Stimulated activated CD4-positive, alpha-beta T cell treated with anti-CD3 and anti-CD28 coated beads, Interleukin-4, amount 100 ng/mL, for 1 hour (primary cell): Measurements from ENCODE around the gene MEA1.
"Not testable (repeated sequence)": the region's sequence is repeated elsewhere in the genome, so short reads cannot be mapped to it uniquely, and the experiment has no call there.

Experiments used
- DNase-seq: peaks from one replicate; pipeline ENCODE4 v3.0.0-alpha.2; 2020

MEA1 gene

DNA sequence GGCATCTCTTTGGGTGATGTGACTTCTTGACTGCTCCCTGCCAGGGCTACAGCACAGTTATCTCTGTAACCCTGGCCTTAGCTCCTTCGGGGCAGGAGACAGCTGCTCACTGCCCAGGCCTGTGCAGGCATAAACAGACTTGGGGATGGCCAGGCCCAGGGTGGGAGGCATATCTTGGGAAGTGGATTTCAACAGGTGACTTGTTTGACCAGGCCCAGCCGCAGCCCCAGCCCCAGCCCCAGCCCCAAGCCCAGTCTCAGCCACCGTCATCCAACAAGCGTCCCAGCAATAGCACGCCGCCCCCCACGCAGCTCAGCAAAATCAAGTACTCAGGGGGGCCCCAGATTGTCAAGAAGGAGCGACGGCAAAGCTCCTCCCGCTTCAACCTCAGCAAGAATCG lies 7.5 kb downstream of the MEA1 start:
- no peak for DNase-seq

DNA sequence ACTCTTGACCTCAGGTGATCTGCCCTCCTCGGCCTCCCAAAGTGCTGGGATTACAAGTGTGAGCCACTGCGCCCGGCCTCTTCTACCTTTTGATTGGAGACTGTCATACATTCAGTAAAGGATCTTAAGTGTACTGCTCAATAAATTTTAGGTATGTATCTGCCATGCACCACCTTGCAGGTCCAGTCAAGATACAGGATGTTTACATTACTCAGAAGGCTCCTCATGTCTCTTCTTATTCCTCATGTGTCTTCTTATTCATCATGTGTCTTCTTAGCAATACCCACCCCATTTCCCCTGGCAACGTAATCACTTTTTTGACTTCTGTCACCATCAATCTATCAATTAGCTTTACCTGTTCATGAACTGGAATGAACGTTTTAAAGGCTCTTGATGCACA lies 7.9 kb downstream of the MEA1 start:
- no peak for DNase-seq

- no peak for DNase-seq
Measured at GRCh38 chr6:43001843-43002242, 11.9 kb downstream of the MEA1 start.

DNA sequence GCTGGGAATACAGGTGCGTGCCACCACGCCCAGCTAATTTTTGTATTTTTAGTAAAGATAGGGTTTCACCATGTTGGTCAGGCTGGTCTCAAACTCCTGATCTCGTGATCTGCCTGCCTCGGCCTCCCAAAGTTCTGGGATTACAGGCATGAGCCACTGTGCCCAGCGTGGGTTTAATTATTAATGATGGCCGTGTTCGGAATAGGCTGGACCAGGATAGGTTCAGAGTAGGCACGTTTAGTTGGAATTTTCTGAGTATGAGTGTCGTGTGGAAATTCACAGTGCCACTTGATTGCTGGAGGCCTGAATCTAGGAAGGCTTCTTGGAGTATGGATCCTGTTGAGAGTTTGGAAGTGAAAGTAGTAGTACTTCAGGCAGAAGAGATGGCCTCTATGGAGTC lies 15.5 kb downstream of the MEA1 start:
- not testable (repeated sequence) for DNase-seq

- no peak for DNase-seq
Measured at GRCh38 chr6:42996513-42996912, 17.2 kb downstream of the MEA1 start.

DNA sequence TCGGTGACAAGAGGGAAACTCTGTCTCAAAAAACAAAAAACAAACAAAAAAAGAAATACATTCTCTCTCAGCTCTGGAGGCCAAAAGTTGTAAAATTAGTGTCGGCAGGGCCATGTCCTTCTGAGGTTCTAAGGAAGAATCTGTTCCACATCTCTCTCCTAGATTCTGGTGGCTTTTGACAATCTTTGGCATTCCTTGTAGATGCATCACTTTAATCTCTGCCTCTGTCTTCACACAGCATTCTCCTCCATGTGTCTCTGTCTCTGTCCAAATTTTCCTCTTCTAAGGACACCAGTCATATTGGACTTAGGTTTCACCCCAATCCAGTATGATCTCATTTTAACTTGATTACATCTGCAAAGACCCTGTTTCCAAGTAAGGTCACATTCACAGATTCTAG lies 20.3 kb downstream of the MEA1 start:
- no peak for DNase-seq

GRCh38 chr6:42989923-42990322 lies 23.8 kb downstream of the MEA1 start:
- no peak for DNase-seq

DNA sequence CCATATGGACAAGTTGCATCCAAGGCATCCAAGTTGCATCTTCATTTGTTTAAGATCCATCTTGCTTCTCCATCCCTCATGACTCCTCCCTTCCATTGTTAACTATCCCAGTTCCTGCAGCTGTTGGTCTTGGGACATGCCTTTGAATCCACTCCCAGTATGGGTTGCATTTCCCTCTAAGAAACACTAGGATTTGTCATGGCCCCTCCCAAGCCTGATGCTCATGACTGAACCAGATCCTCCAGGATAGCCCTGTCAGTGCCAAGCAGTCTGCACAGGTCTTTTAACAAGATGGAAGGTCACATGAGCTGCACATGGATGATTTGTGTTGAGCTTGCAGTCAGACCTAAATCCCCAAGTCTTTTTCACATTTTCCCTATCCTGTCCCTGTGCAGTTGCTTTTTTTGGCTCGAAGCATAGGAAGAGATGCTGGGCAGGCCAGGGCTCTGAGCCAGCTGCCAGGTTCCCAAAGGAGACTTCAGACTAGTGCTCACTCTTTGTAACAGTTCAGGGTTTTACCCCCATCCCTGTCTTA lies 25.2 kb downstream of the MEA1 start:
- no peak for DNase-seq

GRCh38 chr6:42987533-42988451 lies 26.0 kb downstream of the MEA1 start:
- DNase-seq: no peak

- DNase-seq: peak; percentile 9
Measured at GRCh38 chr6:42984924-42985475, 28.7 kb downstream of the MEA1 start.

- peak; percentile 95 for DNase-seq
Measured at GRCh38 chr6:42984001-42984923, 29.5 kb downstream of the MEA1 start, which contains the start of gene PPP2R5D. TSS of gene PPP2R5D (plus strand) at chr6:42984570. CDS start at chr6:42984678, 108 bp downstream.

DNA sequence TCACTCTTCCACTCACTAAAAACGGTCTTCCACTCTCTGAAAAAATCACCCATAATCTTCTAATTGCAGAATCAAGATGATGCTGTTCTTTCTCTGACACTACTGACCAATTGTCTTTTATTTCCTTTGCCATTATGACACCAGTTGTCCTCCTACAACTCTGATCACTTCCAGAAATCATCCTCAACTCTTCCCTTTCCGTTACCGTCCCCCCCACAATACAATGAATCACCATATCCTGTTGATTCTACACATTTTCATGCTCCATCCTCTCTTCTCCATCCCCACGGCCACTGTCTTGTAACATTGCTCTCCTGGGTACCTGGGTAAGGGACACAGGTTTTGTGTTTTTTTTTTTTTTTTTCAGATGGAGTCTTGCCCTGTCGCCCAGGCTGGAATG lies 31.9 kb downstream of the MEA1 start:
- DNase-seq: no peak

- DNase-seq: no peak
Measured at GRCh38 chr6:42979523-42980177, 34.1 kb downstream of the MEA1 start.

DNA sequence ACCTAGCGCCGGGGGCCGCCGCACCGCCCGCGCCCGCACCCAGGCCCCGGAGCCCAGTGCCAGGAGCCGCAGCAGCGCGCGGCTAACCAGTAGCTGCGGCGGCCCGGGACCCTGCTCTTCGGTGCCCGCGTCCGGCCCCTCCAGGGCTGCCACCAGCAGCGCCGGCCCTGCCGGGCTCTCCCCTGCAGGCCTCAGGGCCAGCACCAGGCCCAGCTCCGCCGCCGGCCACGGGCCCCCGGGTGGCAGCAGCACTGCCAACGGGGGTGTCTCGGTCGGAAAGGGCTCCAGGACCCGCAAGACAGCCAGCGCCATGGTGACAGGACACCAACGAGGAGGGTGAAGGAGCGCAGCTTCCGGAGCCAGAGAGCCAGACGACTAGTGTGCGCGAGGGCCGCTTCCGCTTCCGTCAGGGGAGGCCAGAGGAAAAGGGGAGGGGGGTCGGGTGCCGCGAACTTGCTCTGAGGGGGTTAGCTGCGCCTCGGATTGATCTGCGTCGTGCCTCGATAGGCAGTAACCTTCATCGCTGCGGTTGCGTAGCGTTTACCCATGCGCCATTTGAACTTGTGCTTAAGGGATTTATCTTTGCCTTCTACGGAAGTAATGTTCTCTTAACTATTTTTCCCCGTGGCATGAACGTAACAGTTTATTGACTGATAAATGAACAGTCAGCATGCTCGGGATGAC lies 34.8 kb downstream of the MEA1 start, which contains the start of gene PEX6:
Gene PEX6, minus strand, starts transcription at position 343 of the 684 bp plus-strand sequence. Its CDS starts 31 bp downstream, at position 312.
- peak; percentile 91 for DNase-seq

GRCh38 chr6:42978487-42978838 lies 35.3 kb downstream of the MEA1 start:
- DNase-seq: peak; percentile 22

DNA sequence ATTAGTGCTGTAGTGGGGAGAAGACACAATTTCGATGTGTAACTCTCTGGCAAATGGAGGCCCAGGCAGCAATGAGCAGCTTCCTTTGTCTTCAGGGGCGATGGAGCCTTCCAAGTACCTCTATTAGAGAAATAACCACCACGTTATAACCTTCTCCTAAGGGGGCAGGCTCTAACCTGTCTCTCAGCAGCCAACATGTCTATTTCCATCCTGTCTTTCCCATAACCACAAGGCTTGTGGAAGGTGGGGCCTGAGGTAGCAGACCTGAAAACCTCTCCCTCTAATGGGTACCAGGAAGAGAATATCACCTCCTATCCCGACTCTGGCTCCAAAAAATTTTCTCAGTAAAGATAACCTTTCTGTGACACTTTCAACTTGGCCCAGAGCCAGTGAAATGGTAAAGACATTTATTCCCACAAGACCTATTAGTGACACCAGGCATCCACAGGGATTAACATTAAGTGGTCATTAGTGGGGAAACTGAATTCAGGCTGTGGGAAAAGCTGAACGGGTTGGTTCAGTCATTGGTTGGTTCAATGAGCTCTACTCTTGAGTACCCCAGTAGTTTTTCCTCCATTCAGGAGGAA lies 38.7 kb downstream of the MEA1 start:
- DNase-seq: no peak

GRCh38 chr6:42973926-42974325 lies 39.8 kb downstream of the MEA1 start:
- DNase-seq: no peak

DNA sequence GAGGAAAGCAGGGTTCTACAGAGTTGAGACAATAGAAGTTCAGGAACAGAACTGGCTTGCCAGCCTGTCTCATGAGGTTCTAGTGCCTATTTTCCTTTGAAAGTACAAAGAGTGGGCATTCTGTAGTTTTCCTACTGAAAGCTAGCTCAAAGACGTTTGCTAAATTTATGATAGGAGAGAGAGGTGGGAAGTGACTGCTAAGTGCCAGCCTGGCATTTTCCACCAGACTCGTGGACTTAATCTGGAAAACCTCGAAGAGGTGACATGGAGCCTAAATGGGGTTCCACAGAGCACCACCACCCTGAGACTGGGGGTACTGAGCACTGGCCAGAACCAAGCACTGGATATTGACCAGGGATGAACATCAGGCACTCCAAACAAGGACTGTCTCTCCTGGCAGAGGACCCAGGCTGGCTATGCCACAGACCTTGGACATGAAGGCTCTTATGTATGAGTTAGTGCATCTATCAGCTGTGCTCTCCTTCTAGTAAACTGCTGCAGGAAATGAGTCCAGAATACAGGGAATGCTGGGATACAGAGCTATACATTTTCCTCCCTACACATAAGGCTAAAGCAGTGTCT lies 41.9 kb downstream of the MEA1 start:
- no peak for DNase-seq

DNA sequence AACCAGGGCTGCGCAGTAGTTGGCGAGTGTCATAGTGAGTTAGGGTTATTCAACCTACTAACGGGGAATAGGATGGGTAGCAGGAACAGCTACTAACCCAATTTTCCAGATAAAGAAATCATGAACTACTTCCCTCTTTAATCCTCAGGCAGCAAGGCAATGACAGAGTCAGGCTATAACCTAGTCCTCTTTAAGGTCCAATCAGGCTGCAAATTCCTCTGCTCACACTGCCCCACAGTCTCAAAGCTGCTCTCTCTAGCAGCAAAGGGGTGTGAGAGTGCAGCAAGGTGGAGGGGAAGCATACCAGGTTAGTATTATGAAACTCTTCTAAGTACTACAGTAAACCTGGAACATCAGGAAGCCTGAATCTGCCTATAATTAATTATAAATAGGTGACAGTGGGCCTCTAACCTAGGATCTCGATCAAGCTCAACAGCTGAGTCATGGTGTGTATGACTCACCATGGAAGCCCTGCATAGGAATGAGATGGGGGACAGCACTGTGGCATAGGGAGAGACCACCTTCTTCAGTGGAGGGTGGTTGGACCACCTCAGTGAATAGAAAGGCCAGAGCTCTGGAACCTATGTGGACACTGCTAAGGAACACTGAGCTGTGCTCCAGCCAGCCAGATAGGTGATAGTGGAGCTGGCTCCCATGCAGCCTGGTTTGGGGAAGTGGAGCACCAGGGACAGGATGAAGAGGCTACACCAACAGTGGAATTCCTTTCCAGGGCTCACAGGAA lies 42.7 kb downstream of the MEA1 start:
- no peak for DNase-seq

- no peak for DNase-seq
Measured at GRCh38 chr6:42969934-42970333, 43.8 kb downstream of the MEA1 start.
